OCI-LY1 (cell line): ENCODE results near the gene BOLA2B.
A peak's percentile ranks its signal among the peaks of the same experiment; 100 is the strongest.

Experiments used
- H2AFZ ChIP-seq: fragments of 200-600 bp; sonication (generic), shearing (Covaris generic); 2 replicates; pipeline ENCODE4 v1.6.0; 2014; ENCODE audit warnings: antibody characterized with exemption, mild to moderate bottlenecking, low read length
- H3F3A ChIP-seq: fragments of 200-600 bp; sonication (generic), shearing (Covaris generic); 2 replicates; pipeline ENCODE4 v1.6.0; 2014; ENCODE audit warnings: mild to moderate bottlenecking, antibody characterized with exemption, low read length, moderate library complexity; ENCODE audit not compliant: insufficient read depth
- H3K27ac ChIP-seq: fragments of 200-600 bp; sonication (generic); 2 replicates; pipeline ENCODE4 v1.5.1; 2014; ENCODE audit warnings: low read length, mixed run types, mild to moderate bottlenecking, low read depth; ENCODE audit not compliant: poor library complexity, severe bottlenecking
- H3K27me3 ChIP-seq: fragments of 200-600 bp; sonication (generic); 2 replicates; pipeline ENCODE4 v1.6.0; 2014; ENCODE audit warnings: antibody characterized with exemption, mild to moderate bottlenecking, low read length, moderate library complexity; ENCODE audit not compliant: insufficient read depth
- H3K36me3 ChIP-seq: fragments of 200-600 bp; sonication (generic); 2 replicates; pipeline ENCODE4 v1.6.1; 2014; ENCODE audit warnings: mild to moderate bottlenecking, antibody characterized with exemption, low read length, moderate library complexity, mixed read lengths; ENCODE audit not compliant: insufficient read depth
- H3K4me1 ChIP-seq: fragments of 200-600 bp; sonication (generic); 2 replicates; pipeline ENCODE4 v1.5.1; 2014; ENCODE audit warnings: mild to moderate bottlenecking, low read length, moderate library complexity; ENCODE audit not compliant: insufficient read depth, severe bottlenecking
- H3K4me2 ChIP-seq: fragments of 200-600 bp; sonication (generic), shearing (Covaris generic); 2 replicates; pipeline ENCODE4 v1.6.1; 2014; ENCODE audit warnings: low read length
- H3K4me3 ChIP-seq: fragments of 200-600 bp; sonication (generic); 2 replicates; pipeline ENCODE4 v1.5.1; 2014; ENCODE audit warnings: low read length, low read depth, mild to moderate bottlenecking, mixed read lengths; ENCODE audit not compliant: poor library complexity, severe bottlenecking
- H3K79me2 ChIP-seq: fragments of 200-600 bp; shearing (Covaris generic); 2 replicates; pipeline ENCODE4 v1.6.1; 2016; ENCODE audit warnings: mixed run types, low read length, mixed read lengths; ENCODE audit not compliant: insufficient read depth
- H3K9ac ChIP-seq: fragments of 200-600 bp; sonication (generic), shearing (Covaris generic); 2 replicates; pipeline ENCODE4 v1.6.1; 2014; ENCODE audit warnings: mild to moderate bottlenecking, low read length, mixed read lengths
- H3K9me2 ChIP-seq: fragments of 200-600 bp; sonication (generic), shearing (Covaris generic); 2 replicates; pipeline ENCODE4 v1.6.1; 2014; ENCODE audit warnings: low read depth, mild to moderate bottlenecking, low read length, mixed read lengths
- H3K9me3 ChIP-seq: fragments of 200-600 bp; shearing (Covaris generic); 2 replicates; pipeline ENCODE4 v1.6.1; 2014; ENCODE audit warnings: low read length, mixed read lengths
- H4K20me1 ChIP-seq: fragments of 200-600 bp; sonication (generic), shearing (Covaris generic); 2 replicates; pipeline ENCODE4 v1.6.0; 2016; ENCODE audit warnings: mild to moderate bottlenecking, low read length; ENCODE audit not compliant: insufficient read depth
- CTCF ChIP-seq: fragments of 200-600 bp; sonication (generic), shearing (Covaris generic); IDR thresholded peaks from 2 replicates; pipeline ENCODE4 v1.5.1; 2017; ENCODE audit warnings: mild to moderate bottlenecking, antibody characterized with exemption, low read length, moderate library complexity, mixed read lengths
- EZH2 ChIP-seq: fragments of 200-600 bp; sonication (generic), shearing (Covaris generic); IDR thresholded peaks from 2 replicates; pipeline ENCODE4 v1.8.0; 2017; ENCODE audit warnings: borderline replicate concordance, mixed run types, mild to moderate bottlenecking, antibody characterized with exemption, low read length, moderate library complexity, mixed read lengths

The BOLA2B gene

GRCh38 chr16:30185683-30186421 is 7.6 kb downstream of the BOLA2B start:
- no peak for TF ChIP-seq CTCF
- TF ChIP-seq EZH2 = no peak
- peaks cover 37% of the 10 kb centered on the region for H3K4me1 ChIP-seq
- H3F3A ChIP-seq = no peaks in the 10 kb centered on the region
- peak overlapping the region; percentile 98 for H3K27ac ChIP-seq
- H3K9me2 ChIP-seq = no peaks in the 10 kb centered on the region
- peak overlapping the region; percentile 97 for H3K9ac ChIP-seq
- H3K36me3 ChIP-seq = peaks cover 40% of the 10 kb centered on the region
- H3K4me3 ChIP-seq = peak overlapping the region; percentile 87
- H4K20me1 ChIP-seq = no peaks in the 10 kb centered on the region
- no peak overlapping the region for H2AFZ ChIP-seq
- H3K27me3 ChIP-seq = no peaks in the 10 kb centered on the region
- H3K9me3 ChIP-seq = no peaks in the 10 kb centered on the region
- H3K79me2 ChIP-seq = no peaks in the 10 kb centered on the region
- H3K4me2 ChIP-seq = peak overlapping the region; percentile 80

DNA sequence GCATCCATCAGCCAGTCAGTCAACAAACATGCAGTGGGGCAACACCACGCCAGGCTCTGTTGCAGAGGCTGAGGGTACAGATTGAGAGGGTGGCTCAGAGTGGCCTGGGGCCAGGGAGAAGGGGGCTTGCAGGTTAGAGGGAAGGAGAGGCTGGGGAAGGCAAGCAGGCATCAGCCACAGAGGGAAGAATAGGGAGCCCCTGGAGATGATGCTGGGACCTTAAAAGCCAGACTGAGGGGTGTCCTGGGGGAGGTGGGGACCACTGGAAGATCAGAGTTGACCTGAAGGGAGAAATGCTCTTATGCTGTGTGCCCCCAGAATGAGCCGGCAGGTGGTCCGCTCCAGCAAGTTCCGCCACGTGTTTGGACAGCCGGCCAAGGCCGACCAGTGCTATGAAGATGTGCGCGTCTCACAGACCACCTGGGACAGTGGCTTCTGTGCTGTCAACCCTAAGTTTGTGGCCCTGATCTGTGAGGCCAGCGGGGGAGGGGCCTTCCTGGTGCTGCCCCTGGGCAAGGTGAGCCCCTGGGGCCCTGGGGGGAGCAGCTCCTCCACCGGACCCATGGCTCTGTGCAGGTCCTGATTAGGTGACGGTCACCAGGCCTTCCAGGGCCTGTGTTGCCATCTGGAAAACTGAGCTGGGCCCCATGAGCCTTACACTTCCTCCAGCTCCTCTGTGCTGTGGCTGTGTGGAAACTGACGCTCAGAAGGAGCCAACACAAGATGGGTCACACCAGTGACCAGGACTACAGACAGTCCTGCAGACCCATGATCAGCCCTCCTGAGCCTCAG is 8.4 kb downstream of the BOLA2B start:
- H3K9ac ChIP-seq = peak overlapping the region; percentile 97
- no peaks in the 10 kb centered on the region for H3K27me3 ChIP-seq
- peaks cover 40% of the 10 kb centered on the region for H3K36me3 ChIP-seq
- no peak for TF ChIP-seq EZH2
- no peak for TF ChIP-seq CTCF
- H2AFZ ChIP-seq = no peak overlapping the region
- H3K4me2 ChIP-seq = peak overlapping the region; percentile 80
- H3F3A ChIP-seq = no peaks in the 10 kb centered on the region
- H3K9me3 ChIP-seq = no peaks in the 10 kb centered on the region
- no peaks in the 10 kb centered on the region for H3K9me2 ChIP-seq
- peak overlapping the region; percentile 98 for H3K27ac ChIP-seq
- H3K79me2 ChIP-seq = no peaks in the 10 kb centered on the region
- H3K4me3 ChIP-seq = peak overlapping the region; percentile 87
- no peaks in the 10 kb centered on the region for H4K20me1 ChIP-seq
- peaks cover 37% of the 10 kb centered on the region for H3K4me1 ChIP-seq

- H3K4me1 ChIP-seq = peaks cover 37% of the 10 kb centered on the region
- H3K9me3 ChIP-seq = no peaks in the 10 kb centered on the region
- H3K27ac ChIP-seq = peak overlapping the region; percentile 98
- H3K4me2 ChIP-seq = peak overlapping the region; percentile 80
- no peaks in the 10 kb centered on the region for H4K20me1 ChIP-seq
- H3K79me2 ChIP-seq = no peaks in the 10 kb centered on the region
- no peak overlapping the region for H2AFZ ChIP-seq
- H3K27me3 ChIP-seq = no peaks in the 10 kb centered on the region
- peak overlapping the region; percentile 87 for H3K4me3 ChIP-seq
- H3K9me2 ChIP-seq = no peaks in the 10 kb centered on the region
- no peaks in the 10 kb centered on the region for H3F3A ChIP-seq
- H3K9ac ChIP-seq = peak overlapping the region; percentile 97
- peaks cover 40% of the 10 kb centered on the region for H3K36me3 ChIP-seq
- no peak for TF ChIP-seq EZH2
- TF ChIP-seq CTCF = no peak
Measured at GRCh38 chr16:30184096-30184890, 9.2 kb downstream of the BOLA2B start.
